Fibroblast of lung (primary cell): Measurements from ENCODE around the gene HIVEP3. TPM values are rescaled to one million over a fixed set of nuclear protein-coding genes. Genes with fewer than 3 reads are reported as not detected.

Experiments used
- DNase-seq, 2 donors: peaks; one replicate each; pipeline versions ENCODE4 v3.0.0 to v3.0.0-alpha.2; 2010; ENCODE audit warnings: low read depth in 2 of 2
- H2AFZ ChIP-seq: 2 replicates; pipeline ENCODE4 v1.5.1; 2012; ENCODE audit warnings: low read length, control low read depth, inconsistent platforms
- H3K27ac ChIP-seq: 2 replicates; pipeline ENCODE4 v1.5.1; 2011; ENCODE audit warnings: low read length, control low read depth; ENCODE audit not compliant: insufficient read depth
- H3K27me3 ChIP-seq: 2 replicates; pipeline ENCODE4 v1.5.1; 2011; ENCODE audit warnings: mild to moderate bottlenecking, low read length; ENCODE audit not compliant: control insufficient read depth, insufficient read depth
- H3K36me3 ChIP-seq: 2 replicates; pipeline ENCODE4 v1.5.1; 2011; ENCODE audit warnings: low read length; ENCODE audit not compliant: control insufficient read depth, insufficient read depth
- H3K4me1 ChIP-seq: 2 replicates; pipeline ENCODE4 v1.5.1; 2011; ENCODE audit warnings: low read length; ENCODE audit not compliant: control insufficient read depth, insufficient read depth; ENCODE audit errors: extremely low read depth
- H3K4me2 ChIP-seq: 2 replicates; pipeline ENCODE4 v1.5.1; 2011; ENCODE audit warnings: low read length, control low read depth; ENCODE audit not compliant: insufficient read depth; ENCODE audit errors: extremely low read depth
- H3K4me3 ChIP-seq, 4 experiments: fragments of 200-600 bp in 1 of 4; sonication (generic) in 1 of 4; replicated peaks in 1 of 4; 2 replicates each; pipeline ENCODE4 v1.5.1; 2011 to 2016; ENCODE audit warnings: low read length in 4 of 4, low read depth in 3 of 4, mild to moderate bottlenecking in 3 of 4, control low read depth in 2 of 4, inconsistent platforms in 1 of 4, mixed read lengths in 1 of 4; ENCODE audit not compliant: insufficient read depth in 1 of 4; ENCODE audit errors: control extremely low read depth in 1 of 4
- H3K79me2 ChIP-seq: 2 replicates; pipeline ENCODE4 v1.5.1; 2012; ENCODE audit warnings: mild to moderate bottlenecking, low read length, inconsistent platforms; ENCODE audit not compliant: control insufficient read depth, insufficient read depth
- H3K9ac ChIP-seq: 2 replicates; pipeline ENCODE4 v1.5.1; 2011; ENCODE audit warnings: mild to moderate bottlenecking, low read length, control low read depth; ENCODE audit not compliant: insufficient read depth
- H3K9me3 ChIP-seq: 2 replicates; pipeline ENCODE4 v1.5.1; 2012; ENCODE audit warnings: low read depth, low read length; ENCODE audit not compliant: control insufficient read depth, insufficient read depth
- H4K20me1 ChIP-seq: 2 replicates; pipeline ENCODE4 v1.5.1; 2011; ENCODE audit warnings: low read length; ENCODE audit not compliant: control insufficient read depth, insufficient read depth; ENCODE audit errors: extremely low read depth
- CTCF ChIP-seq, 2 donors: IDR thresholded peaks in 1 of 2; conservative IDR thresholded peaks in 1 of 2; 1 replicate in 1 of 2; 2 replicates in 1 of 2; pipeline ENCODE4 v1.5.1; 2011 to 2012; ENCODE audit warnings: low read length in 2 of 2, control low read depth in 1 of 2, inconsistent platforms in 1 of 2, low read depth in 1 of 2, mild to moderate bottlenecking in 1 of 2
- EZH2 ChIP-seq: IDR thresholded peaks from 2 replicates; pipeline ENCODE4 v1.5.1; 2012; ENCODE audit warnings: low read length, control low read depth, mild to moderate bottlenecking; ENCODE audit errors: missing control alignments
- polyA plus RNA-seq, 2 donors: library from polyadenylated mRNA; depleted of rRNA in 1 of 2; stranded (reverse) in 1 of 2; unstranded in 1 of 2; fragments of >200 nt; gene quantifications; 2 replicates each; pipeline ENCODE4 v1.2.1, GENCODE V29; 2011 to 2012; ENCODE audit warnings: missing spikeins in 1 of 2
- total RNA-seq: library from RNA; depleted of rRNA; stranded (reverse); fragments of >200 nt; gene quantifications from 2 replicates; pipeline ENCODE4 v1.2.1, GENCODE V29; 2014

The HIVEP3 gene
- total and polyA plus RNA-seq, 2 donors (not counting 1 experiment from before 2014, with no cell fraction given): 0.83 to 3.2 TPM

DNA sequence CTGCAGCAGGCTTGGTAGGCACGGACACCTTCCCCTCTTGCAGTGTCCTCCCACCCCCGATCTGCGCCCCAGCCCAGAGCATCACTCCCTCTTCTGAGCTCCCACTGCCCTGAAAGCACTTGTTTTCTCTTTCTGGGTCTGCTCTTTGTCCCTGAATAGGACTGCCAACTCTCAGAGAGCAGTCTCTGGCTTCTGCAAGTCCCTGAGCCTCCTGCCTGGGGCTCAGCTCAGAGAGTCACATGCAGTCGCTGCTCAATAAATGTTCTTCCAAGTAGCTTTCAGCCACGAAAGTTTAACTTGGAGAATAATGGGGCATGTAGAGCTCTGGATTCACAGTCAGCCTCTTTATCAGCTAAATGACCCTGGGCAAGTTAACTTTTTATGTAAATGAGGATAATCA is 205.6 kb downstream of the HIVEP3 start:
- TF ChIP-seq CTCF (conservative IDR thresholded peaks at IDR 0.05 in 1 of 2, IDR thresholded peaks at IDR 0.05 in 1 of 2; ENCODE audit: low read depth in 1 of 2, low read length in 2 of 2): no peak
- TF ChIP-seq EZH2: no peak
- H4K20me1 ChIP-seq: no peaks in the 10 kb centered on the region
- no peaks in the 10 kb centered on the region for H3K9me3 ChIP-seq
- no peaks in the 10 kb centered on the region for H3K36me3 ChIP-seq
- no peak overlapping the region for H3K4me3 ChIP-seq
- no peak overlapping the region for H3K27ac ChIP-seq
- H3K4me2 ChIP-seq: no peak overlapping the region
- peaks cover 7% of the 10 kb centered on the region for H3K4me1 ChIP-seq
- no peaks in the 10 kb centered on the region for H3K79me2 ChIP-seq
- H3K27me3 ChIP-seq: no peaks in the 10 kb centered on the region
- no peak overlapping the region for H3K9ac ChIP-seq
- H2AFZ ChIP-seq: no peak overlapping the region
- DNase-seq: no peak

GRCh38 chr1:41712695-41713094 is 206.0 kb downstream of the HIVEP3 start:
- Histone ChIP-seq H3K27me3 (no peaks in the 10 kb centered on the region), H3K4me2 (no peak overlapping the region), H3K9ac (no peak overlapping the region), H3K79me2 (no peaks in the 10 kb centered on the region), H2AFZ (no peak overlapping the region), H4K20me1 (no peaks in the 10 kb centered on the region), H3K9me3 (no peaks in the 10 kb centered on the region), H3K4me3 (no peak overlapping the region), H3K36me3 (no peaks in the 10 kb centered on the region), H3K4me1 (peaks cover 7% of the 10 kb centered on the region), H3K27ac (no peak overlapping the region)
- TF ChIP-seq EZH2: no peak
- no peak for TF ChIP-seq CTCF (conservative IDR thresholded peaks at IDR 0.05 in 1 of 2, IDR thresholded peaks at IDR 0.05 in 1 of 2; ENCODE audit: low read depth in 1 of 2, low read length in 2 of 2)
- no peak for DNase-seq

- Histone ChIP-seq H3K79me2 (no peaks in the 10 kb centered on the region), H3K9ac (no peak overlapping the region), H2AFZ (no peak overlapping the region), H3K27ac (no peak overlapping the region), H3K27me3 (no peaks in the 10 kb centered on the region), H3K4me2 (no peak overlapping the region), H3K4me3 (no peak overlapping the region), H3K4me1 (peaks cover 7% of the 10 kb centered on the region), H3K36me3 (no peaks in the 10 kb centered on the region), H4K20me1 (no peaks in the 10 kb centered on the region), H3K9me3 (no peaks in the 10 kb centered on the region)
- no peak for TF ChIP-seq EZH2
- no peak for TF ChIP-seq CTCF (conservative IDR thresholded peaks at IDR 0.05 in 1 of 2, IDR thresholded peaks at IDR 0.05 in 1 of 2; ENCODE audit: low read depth in 1 of 2, low read length in 2 of 2)
- DNase-seq: no peak
These were observed 206.6 kb downstream of the HIVEP3 start for GRCh38 chr1:41712081-41712480.
